GM23248 (cell line): Measurements from ENCODE around the gene ANKS1B.

Source experiments
- EZH2 ChIP-seq: fragments of 200-600 bp; sonication (generic); IDR thresholded peaks from 2 replicates; pipeline ENCODE4 v1.6.1; 2018; ENCODE audit warnings: antibody characterized with exemption, mild to moderate bottlenecking; ENCODE audit not compliant: insufficient read depth, poor library complexity, severe bottlenecking
- EZH2phosphoT487 ChIP-seq: fragments of 200-600 bp; sonication (generic); IDR thresholded peaks from 2 replicates; pipeline ENCODE4 v1.6.1; 2018; ENCODE audit warnings: antibody characterized with exemption, moderate library complexity, mild to moderate bottlenecking, low read depth; ENCODE audit not compliant: insufficient read depth

DNA sequence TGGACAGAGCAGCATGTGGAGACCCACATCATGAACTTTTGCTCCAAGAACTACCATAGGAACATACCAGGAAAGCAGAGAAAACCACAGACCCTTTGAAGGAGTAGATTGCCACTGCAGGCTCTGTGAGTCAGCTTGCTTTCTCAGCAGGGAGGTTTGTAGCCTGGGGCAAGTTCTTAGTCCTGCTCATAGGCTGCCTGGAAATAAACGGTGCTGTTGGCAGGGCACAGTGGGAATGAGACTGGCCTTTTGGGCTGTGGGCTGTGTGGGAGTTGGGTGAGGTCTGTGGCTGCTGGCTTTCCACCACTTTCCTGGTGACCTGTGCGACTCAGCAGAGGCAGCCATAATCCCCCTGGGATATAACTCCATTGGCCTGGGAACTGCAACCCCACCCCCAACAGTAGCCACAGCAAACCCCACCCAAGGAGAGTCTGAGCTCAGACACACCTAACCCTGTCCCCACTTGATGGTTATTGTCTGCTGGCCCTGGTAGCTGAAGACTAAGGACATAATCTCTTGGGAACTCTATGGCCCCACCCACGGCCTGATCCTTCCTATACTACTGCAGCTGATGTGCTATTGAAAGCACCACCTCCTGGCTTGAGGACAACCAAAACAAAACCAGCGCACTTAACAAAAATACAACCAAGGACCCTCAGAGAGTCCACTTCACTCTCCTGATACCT lies 529.2 kb downstream of the ANKS1B start:
- TF ChIP-seq EZH2 (no peak), EZH2phosphoT487 (no peak)
